GM10847 (cell line): ENCODE results near the gene PRKCA.

Experiments used
- POLR2A ChIP-seq: IDR thresholded peaks from 2 replicates; pipeline ENCODE4 v1.6.1; 2011; ENCODE audit not compliant: insufficient read length; ENCODE audit errors: extremely low read depth

The PRKCA gene

GRCh38 chr17:66627985-66628384 lies 325.6 kb downstream of the PRKCA start:
- no peak for TF ChIP-seq POLR2A

- TF ChIP-seq POLR2A = no peak
Observed at GRCh38 chr17:66629762-66630161, 327.3 kb downstream of the PRKCA start.

GRCh38 chr17:66630379-66630778 lies 328.0 kb downstream of the PRKCA start:
- TF ChIP-seq POLR2A = no peak

- no peak for TF ChIP-seq POLR2A
Observed at GRCh38 chr17:66630828-66631472, 328.5 kb downstream of the PRKCA start.

GRCh38 chr17:66632731-66633130 lies 330.3 kb downstream of the PRKCA start:
- no peak for TF ChIP-seq POLR2A

- TF ChIP-seq POLR2A = no peak
Observed at GRCh38 chr17:66633317-66633965, 331.0 kb downstream of the PRKCA start.

GRCh38 chr17:66634193-66634592 lies 331.8 kb downstream of the PRKCA start:
- no peak for TF ChIP-seq POLR2A

GRCh38 chr17:66635386-66636045 lies 333.1 kb downstream of the PRKCA start:
- no peak for TF ChIP-seq POLR2A

- no peak for TF ChIP-seq POLR2A
Observed at GRCh38 chr17:66636111-66636510, 333.7 kb downstream of the PRKCA start.

GRCh38 chr17:66637491-66637890 lies 335.1 kb downstream of the PRKCA start:
- TF ChIP-seq POLR2A = no peak

GRCh38 chr17:66638707-66639479 lies 336.5 kb downstream of the PRKCA start:
- no peak for TF ChIP-seq POLR2A

- no peak for TF ChIP-seq POLR2A
Observed at GRCh38 chr17:66643815-66644710, 341.6 kb downstream of the PRKCA start.

GRCh38 chr17:66645259-66645658 lies 342.8 kb downstream of the PRKCA start:
- TF ChIP-seq POLR2A = no peak

GRCh38 chr17:66647391-66647983 lies 345.1 kb downstream of the PRKCA start:
- TF ChIP-seq POLR2A = no peak

- no peak for TF ChIP-seq POLR2A
Observed at GRCh38 chr17:66649818-66650543, 347.6 kb downstream of the PRKCA start.
